Measurements from ENCODE around the gene HDDC2.

HDDC2 gene

GRCh38 chr6:125231574-125232343 is 70.0 kb downstream of the HDDC2 start:
- no peak for DNase-seq

DNA sequence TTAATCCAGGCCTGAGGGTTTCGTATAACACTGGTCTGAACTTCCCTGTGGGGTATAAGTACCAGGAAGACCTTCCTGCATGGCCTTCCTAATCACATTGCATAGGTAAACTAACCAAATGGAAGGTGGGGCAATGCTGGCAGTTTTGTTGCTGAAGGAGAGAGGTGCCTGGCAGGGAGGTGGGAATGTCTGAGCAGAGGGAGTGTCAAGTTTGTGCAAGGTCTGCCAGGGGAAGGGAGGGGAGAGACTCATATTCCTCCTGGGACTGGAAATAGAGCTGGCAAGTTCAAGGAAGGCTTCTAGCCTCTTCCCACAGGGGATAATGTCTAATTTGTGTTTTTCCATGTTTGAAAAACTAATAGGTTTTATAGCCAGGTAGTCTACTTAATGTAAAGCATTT is 70.6 kb downstream of the HDDC2 start:
- no peak for DNase-seq

GRCh38 chr6:125230674-125231073 is 71.1 kb downstream of the HDDC2 start:
- DNase-seq: no peak

DNA sequence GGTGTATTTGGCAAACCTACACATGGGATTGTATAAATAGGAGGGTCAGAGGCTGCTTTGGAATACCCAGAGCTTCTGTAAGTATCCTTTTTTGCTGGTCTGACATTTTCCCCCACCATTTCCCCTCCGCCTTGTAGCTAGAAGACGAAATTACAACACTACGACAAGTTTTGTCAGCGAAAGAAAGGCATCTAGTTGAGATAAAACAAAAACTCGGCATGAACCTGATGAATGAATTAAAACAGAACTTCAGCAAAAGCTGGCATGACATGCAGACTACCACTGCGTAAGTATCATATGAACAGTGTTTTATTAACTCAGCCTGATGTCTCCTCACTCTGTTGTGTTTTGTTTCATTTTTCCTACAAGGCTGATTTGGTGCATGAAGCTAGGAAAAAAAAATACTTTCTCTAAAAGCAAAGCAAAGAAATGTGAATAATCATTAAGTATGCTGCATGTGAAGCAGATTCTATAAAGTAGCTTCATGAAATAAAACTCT is 72.7 kb downstream of the HDDC2 start:
- no peak for DNase-seq

- no peak for DNase-seq
Measured at GRCh38 chr6:125227244-125227643, 74.5 kb downstream of the HDDC2 start.

All from amniotic stem cell (primary cell).